ENCODE results near the gene MRC2.

The MRC2 gene

DNA sequence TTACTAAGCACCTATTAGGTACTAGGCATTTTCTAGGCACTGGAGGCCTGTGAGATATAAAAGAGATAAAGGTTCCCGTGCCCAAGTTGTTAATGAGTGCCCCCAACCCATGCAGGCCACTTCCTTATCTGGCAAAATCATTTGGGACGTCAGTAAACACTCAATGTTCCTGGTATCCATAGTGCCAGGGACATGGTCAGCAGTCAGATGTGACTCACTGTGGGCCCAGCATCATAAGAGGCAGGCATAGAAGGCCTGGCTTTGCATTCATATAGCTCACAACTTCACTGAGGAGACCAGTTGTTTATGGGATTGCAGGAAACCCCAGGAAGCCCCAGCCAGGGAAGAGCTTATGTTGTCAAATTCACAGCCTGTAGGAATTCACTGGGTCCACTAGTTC lies 81.1 kb downstream of the MRC2 start:
- Histone ChIP-seq H3K4me1 (ENCODE audit: control insufficient read depth, insufficient read depth, low read length) (peaks cover 15% of the 10 kb centered on the region), H3K9ac (ENCODE audit: low read length) (no peak overlapping the region), H3K9me3 (ENCODE audit: control insufficient read depth, low read length) (peaks cover 21% of the 10 kb centered on the region), H3K36me3 (ENCODE audit: control insufficient read depth, insufficient read depth, low read length, severe bottlenecking) (no peaks in the 10 kb centered on the region), H3K4me3 (ENCODE audit: low read length) (no peak overlapping the region), H3K27me3 (replicated peaks; ENCODE audit: control insufficient read depth, insufficient read depth, low read length) (no peaks in the 10 kb centered on the region)
- DNase-seq (ENCODE audit: low read depth): no peak

DNA sequence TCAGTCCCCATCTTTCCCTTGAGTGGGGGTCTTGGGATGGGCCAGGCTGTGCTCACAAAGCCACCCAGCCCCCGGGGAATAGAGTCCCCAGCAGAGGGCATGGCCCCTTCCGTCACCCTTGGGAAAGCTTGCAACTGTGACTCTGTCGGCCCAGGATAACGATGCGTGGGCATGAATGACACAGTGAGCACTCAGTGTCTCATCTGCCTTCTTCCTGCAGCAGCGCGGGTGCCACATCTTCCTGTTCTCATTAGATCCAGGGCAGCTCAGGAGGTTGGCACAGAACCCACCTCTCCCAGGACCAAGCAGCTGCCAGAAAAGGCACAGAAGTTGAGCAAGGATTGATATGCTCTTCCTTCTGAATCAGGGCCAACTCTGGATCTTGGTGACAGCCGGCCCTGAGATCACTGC lies 84.7 kb downstream of the MRC2 start:
- Histone ChIP-seq H3K4me1 (ENCODE audit: control insufficient read depth, insufficient read depth, low read length) (no peaks in the 10 kb centered on the region), H3K36me3 (ENCODE audit: control insufficient read depth, insufficient read depth, low read length, severe bottlenecking) (no peaks in the 10 kb centered on the region), H3K4me3 (ENCODE audit: low read length) (no peak overlapping the region), H3K27me3 (replicated peaks; ENCODE audit: control insufficient read depth, insufficient read depth, low read length) (no peaks in the 10 kb centered on the region), H3K9me3 (ENCODE audit: control insufficient read depth, low read length) (peaks cover 21% of the 10 kb centered on the region), H3K9ac (ENCODE audit: low read length) (no peak overlapping the region)
- no peak for DNase-seq (ENCODE audit: low read depth)

- DNase-seq (ENCODE audit: low read depth): no peak
- Histone ChIP-seq H3K9ac (ENCODE audit: low read length) (no peak overlapping the region), H3K27me3 (replicated peaks; ENCODE audit: control insufficient read depth, insufficient read depth, low read length) (no peaks in the 10 kb centered on the region), H3K9me3 (ENCODE audit: control insufficient read depth, low read length) (peaks cover 12% of the 10 kb centered on the region), H3K4me3 (ENCODE audit: low read length) (no peak overlapping the region), H3K4me1 (ENCODE audit: control insufficient read depth, insufficient read depth, low read length) (no peaks in the 10 kb centered on the region), H3K36me3 (ENCODE audit: control insufficient read depth, insufficient read depth, low read length, severe bottlenecking) (no peaks in the 10 kb centered on the region)
Measured at GRCh38 chr17:62713086-62713881, 85.8 kb downstream of the MRC2 start.

DNA sequence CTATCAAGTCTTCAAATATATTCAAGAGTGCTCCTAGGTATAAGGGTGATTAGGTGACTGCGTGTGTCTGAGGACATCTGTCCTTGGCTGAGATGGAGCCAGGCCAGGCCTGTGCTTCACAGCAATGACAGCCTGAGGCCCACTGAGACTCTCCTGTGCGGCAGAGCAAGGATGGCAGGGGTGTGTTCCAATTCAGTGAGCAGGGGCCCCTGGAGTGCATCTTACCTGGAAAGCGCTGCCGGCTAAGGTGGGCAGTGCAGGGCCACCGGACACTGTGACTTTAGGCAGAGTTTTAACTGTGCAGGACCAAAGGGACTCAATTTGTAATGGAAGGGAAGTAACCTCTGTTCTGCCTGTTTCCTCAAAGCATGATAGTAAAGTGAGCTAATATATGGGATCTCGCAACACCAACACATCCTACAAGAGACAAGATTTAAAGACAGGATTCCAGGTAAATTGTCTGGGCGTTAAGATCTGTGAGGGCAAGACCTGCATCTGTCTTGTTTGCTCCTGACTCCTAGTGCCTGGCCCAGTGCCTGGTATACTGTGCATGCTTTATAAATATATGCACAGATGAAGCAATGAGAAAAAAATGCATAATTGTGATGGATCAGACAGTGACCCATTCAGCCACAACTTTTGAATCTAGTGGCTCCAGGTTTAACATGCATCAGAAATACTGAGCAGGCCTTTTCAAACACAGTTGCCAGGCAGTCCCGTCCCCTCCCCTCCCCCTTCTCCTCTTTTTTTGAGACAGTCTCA lies 86.7 kb downstream of the MRC2 start:
- H3K27me3 ChIP-seq (replicated peaks; ENCODE audit: control insufficient read depth, insufficient read depth, low read length): no peaks in the 10 kb centered on the region
- peak; percentile 19 for DNase-seq (ENCODE audit: low read depth)
- H3K9ac ChIP-seq (ENCODE audit: low read length): no peak overlapping the region
- H3K4me3 ChIP-seq (ENCODE audit: low read length): no peak overlapping the region
- H3K9me3 ChIP-seq (ENCODE audit: control insufficient read depth, low read length): peaks cover 4% of the 10 kb centered on the region
- no peaks in the 10 kb centered on the region for H3K36me3 ChIP-seq (ENCODE audit: control insufficient read depth, insufficient read depth, low read length, severe bottlenecking)
- H3K4me1 ChIP-seq (ENCODE audit: control insufficient read depth, insufficient read depth, low read length): no peaks in the 10 kb centered on the region

DNA sequence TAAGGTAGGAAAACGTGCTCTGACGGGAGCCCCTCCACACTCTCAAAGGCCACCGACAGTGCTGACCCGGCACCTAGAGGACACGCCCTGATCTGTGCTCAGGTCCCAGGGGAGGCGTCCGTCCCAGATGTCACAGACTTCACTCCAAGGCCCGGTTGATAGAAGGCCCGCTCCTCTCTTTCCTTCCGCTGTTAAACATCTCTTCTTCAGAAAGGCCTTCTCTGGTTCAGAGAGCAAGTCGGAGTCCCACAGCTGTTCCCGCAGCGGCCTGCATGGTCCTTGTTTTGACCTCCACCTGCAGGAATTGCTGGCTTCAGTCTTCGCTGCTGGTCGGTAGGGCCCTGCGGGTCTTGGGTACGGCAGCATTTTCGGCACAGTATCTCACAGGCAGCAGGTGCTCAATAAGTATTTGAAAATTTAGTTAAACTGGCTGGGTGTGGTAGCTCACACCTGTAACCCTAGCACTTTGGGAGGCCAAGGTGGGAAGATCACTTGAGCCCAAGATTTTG lies 88.5 kb downstream of the MRC2 start:
- no peak overlapping the region for H3K4me3 ChIP-seq (ENCODE audit: low read length)
- no peaks in the 10 kb centered on the region for H3K36me3 ChIP-seq (ENCODE audit: control insufficient read depth, insufficient read depth, low read length, severe bottlenecking)
- H3K4me1 ChIP-seq (ENCODE audit: control insufficient read depth, insufficient read depth, low read length): no peaks in the 10 kb centered on the region
- no peaks in the 10 kb centered on the region for H3K9me3 ChIP-seq (ENCODE audit: control insufficient read depth, low read length)
- H3K9ac ChIP-seq (ENCODE audit: low read length): no peak overlapping the region
- peaks cover 7% of the 10 kb centered on the region for H3K27me3 ChIP-seq (replicated peaks; ENCODE audit: control insufficient read depth, insufficient read depth, low read length)
- DNase-seq (ENCODE audit: low read depth): no peak

GRCh38 chr17:62716834-62717588 lies 89.5 kb downstream of the MRC2 start:
- Histone ChIP-seq H3K4me1 (ENCODE audit: control insufficient read depth, insufficient read depth, low read length) (no peaks in the 10 kb centered on the region), H3K36me3 (ENCODE audit: control insufficient read depth, insufficient read depth, low read length, severe bottlenecking) (no peaks in the 10 kb centered on the region), H3K27me3 (replicated peaks; ENCODE audit: control insufficient read depth, insufficient read depth, low read length) (peaks cover 7% of the 10 kb centered on the region), H3K4me3 (ENCODE audit: low read length) (no peak overlapping the region), H3K9ac (ENCODE audit: low read length) (no peak overlapping the region), H3K9me3 (ENCODE audit: control insufficient read depth, low read length) (no peaks in the 10 kb centered on the region)
- no peak for DNase-seq (ENCODE audit: low read depth)

DNA sequence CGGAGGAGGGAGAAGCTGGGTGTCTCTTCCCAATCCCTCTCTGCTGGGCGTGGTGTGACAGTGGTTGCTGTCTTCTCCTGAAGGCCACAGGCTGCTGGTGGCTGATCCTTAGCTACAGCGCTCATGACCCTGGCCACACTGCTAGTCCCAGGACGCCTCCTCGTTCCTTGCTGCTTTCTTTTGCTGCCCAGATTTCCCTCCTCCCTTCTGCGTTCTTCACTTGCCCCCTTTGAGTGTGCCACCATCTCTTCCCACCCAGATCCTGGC lies 90.1 kb downstream of the MRC2 start:
- no peaks in the 10 kb centered on the region for H3K9me3 ChIP-seq (ENCODE audit: control insufficient read depth, low read length)
- DNase-seq (ENCODE audit: low read depth): no peak
- no peaks in the 10 kb centered on the region for H3K4me1 ChIP-seq (ENCODE audit: control insufficient read depth, insufficient read depth, low read length)
- H3K9ac ChIP-seq (ENCODE audit: low read length): no peak overlapping the region
- no peak overlapping the region for H3K4me3 ChIP-seq (ENCODE audit: low read length)
- H3K27me3 ChIP-seq (replicated peaks; ENCODE audit: control insufficient read depth, insufficient read depth, low read length): peaks cover 7% of the 10 kb centered on the region
- no peaks in the 10 kb centered on the region for H3K36me3 ChIP-seq (ENCODE audit: control insufficient read depth, insufficient read depth, low read length, severe bottlenecking)

DNA sequence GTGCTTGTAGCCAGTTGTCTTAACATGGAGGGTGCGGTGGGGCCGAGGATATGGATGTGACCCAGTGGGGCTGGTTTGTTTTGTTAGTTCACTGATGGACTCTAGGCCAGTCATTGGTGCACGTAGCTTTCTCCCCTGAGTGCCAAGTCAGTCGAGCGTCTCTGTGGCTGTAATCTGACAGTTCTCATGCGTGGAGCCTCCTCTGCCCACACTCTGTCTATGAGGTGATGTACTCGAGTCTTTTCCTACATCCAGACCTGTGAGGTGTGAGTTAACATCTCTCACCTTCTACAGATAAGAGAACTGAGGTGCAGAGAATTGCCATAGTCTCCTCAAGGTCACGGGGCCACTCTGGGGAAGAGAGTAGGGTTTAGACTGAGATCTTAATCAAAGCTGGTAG lies 90.4 kb downstream of the MRC2 start:
- no peaks in the 10 kb centered on the region for H3K36me3 ChIP-seq (ENCODE audit: control insufficient read depth, insufficient read depth, low read length, severe bottlenecking)
- DNase-seq (ENCODE audit: low read depth): no peak
- H3K9ac ChIP-seq (ENCODE audit: low read length): no peak overlapping the region
- H3K4me3 ChIP-seq (ENCODE audit: low read length): no peak overlapping the region
- no peaks in the 10 kb centered on the region for H3K4me1 ChIP-seq (ENCODE audit: control insufficient read depth, insufficient read depth, low read length)
- H3K27me3 ChIP-seq (replicated peaks; ENCODE audit: control insufficient read depth, insufficient read depth, low read length): peaks cover 7% of the 10 kb centered on the region
- no peaks in the 10 kb centered on the region for H3K9me3 ChIP-seq (ENCODE audit: control insufficient read depth, low read length)

DNA sequence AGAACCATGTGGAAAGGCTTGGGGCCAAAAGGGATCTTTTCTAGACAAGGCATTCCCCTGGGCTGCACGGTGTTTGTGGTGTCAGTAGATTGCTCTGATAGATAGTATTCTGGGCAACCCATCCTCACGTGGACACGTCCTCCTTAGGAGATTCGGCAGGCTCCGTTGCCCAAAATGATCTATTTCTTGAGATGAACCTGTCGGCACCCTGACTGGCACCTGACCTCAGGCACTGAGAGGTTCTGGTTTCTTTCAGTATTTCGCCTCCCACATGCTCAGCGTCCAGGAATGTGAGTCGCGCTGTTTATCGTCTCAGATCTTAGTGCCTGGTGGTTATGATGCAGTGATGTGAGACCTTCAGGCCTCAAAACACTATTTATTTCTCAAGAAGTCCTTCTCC lies 91.0 kb downstream of the MRC2 start:
- Histone ChIP-seq H3K4me1 (ENCODE audit: control insufficient read depth, insufficient read depth, low read length) (no peaks in the 10 kb centered on the region), H3K27me3 (replicated peaks; ENCODE audit: control insufficient read depth, insufficient read depth, low read length) (peaks cover 7% of the 10 kb centered on the region), H3K9me3 (ENCODE audit: control insufficient read depth, low read length) (no peaks in the 10 kb centered on the region), H3K36me3 (ENCODE audit: control insufficient read depth, insufficient read depth, low read length, severe bottlenecking) (no peaks in the 10 kb centered on the region), H3K9ac (ENCODE audit: low read length) (no peak overlapping the region), H3K4me3 (ENCODE audit: low read length) (no peak overlapping the region)
- DNase-seq (ENCODE audit: low read depth): no peak

DNA sequence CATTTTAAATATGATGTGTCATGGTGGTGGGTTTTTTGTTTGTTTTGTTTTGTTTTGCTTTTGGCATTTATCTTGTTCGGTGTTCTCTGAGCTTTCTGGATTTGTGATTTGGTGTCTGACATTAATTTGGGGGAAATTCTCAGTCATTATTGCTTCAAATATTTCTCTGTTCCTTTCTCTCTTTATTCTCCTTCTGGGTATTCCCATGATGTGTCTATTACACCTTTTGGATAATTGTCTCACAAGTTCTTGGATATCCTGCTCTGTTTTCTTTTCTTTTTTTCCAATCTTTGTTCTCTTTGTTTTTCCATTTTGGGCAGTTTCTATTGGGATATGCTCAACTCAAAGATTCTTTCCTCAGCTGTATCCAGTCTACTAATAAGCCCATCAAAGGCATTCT lies 92.1 kb downstream of the MRC2 start:
- no peaks in the 10 kb centered on the region for H3K36me3 ChIP-seq (ENCODE audit: control insufficient read depth, insufficient read depth, low read length, severe bottlenecking)
- no peak for DNase-seq (ENCODE audit: low read depth)
- peaks cover 7% of the 10 kb centered on the region for H3K27me3 ChIP-seq (replicated peaks; ENCODE audit: control insufficient read depth, insufficient read depth, low read length)
- no peak overlapping the region for H3K9ac ChIP-seq (ENCODE audit: low read length)
- H3K4me3 ChIP-seq (ENCODE audit: low read length): no peak overlapping the region
- no peaks in the 10 kb centered on the region for H3K4me1 ChIP-seq (ENCODE audit: control insufficient read depth, insufficient read depth, low read length)
- H3K9me3 ChIP-seq (ENCODE audit: control insufficient read depth, low read length): no peaks in the 10 kb centered on the region

DNA sequence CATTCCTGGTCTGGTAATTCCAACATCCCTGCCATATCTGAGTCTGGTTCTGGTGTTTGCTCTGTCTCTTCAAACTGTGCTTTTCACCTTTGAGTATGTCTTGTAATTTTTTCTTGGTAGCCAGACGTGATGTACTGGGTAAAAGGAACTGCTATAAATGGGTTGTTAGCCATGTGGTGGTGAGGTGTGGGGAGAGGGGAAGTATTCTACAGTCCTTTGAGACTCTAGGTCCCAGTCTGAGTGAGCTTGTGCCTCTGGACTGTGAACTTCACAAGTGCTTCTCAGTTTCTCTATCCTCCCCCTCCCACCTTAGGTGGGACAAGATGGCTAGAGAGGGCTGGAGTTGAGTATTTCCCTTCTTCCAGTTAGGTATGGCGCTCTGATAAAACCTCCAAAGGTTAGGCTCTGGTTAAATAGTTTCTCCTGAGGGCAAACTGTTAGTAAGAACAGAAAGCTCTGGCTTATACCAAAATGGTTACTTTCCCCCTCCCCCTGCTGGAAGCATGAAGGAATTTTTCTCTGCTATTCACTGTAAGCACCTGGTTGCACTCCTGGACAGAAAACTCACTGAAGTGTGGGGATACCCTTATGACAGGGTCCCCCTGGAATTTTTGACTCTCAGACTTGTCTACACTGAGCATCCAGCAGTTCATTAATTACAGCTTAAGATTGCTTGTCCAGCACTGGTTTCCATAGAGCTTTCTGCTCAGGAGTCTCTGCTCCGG lies 92.8 kb downstream of the MRC2 start:
- Histone ChIP-seq H3K27me3 (replicated peaks; ENCODE audit: control insufficient read depth, insufficient read depth, low read length) (peaks cover 12% of the 10 kb centered on the region), H3K4me1 (ENCODE audit: control insufficient read depth, insufficient read depth, low read length) (no peaks in the 10 kb centered on the region), H3K4me3 (ENCODE audit: low read length) (no peak overlapping the region), H3K9ac (ENCODE audit: low read length) (no peak overlapping the region), H3K36me3 (ENCODE audit: control insufficient read depth, insufficient read depth, low read length, severe bottlenecking) (no peaks in the 10 kb centered on the region), H3K9me3 (ENCODE audit: control insufficient read depth, low read length) (no peaks in the 10 kb centered on the region)
- no peak for DNase-seq (ENCODE audit: low read depth)
